Subcutaneous abdominal adipose tissue (tissue), 5 donors: ENCODE measurements around the gene TMEM116.
A peak's percentile ranks its signal among the peaks of the same experiment; 100 is the strongest.
"Not testable (repeated sequence)": the region's sequence is repeated elsewhere in the genome, so short reads cannot be mapped to it uniquely, and the experiment has no call there.

ENCODE experiments used
- H3K27ac ChIP-seq: one replicate; pipeline ENCODE4 v1.7.0; 2013; ENCODE audit warnings: low read depth, mild to moderate bottlenecking, inconsistent platforms, low read length, moderate library complexity
- H3K27me3 ChIP-seq, 5 donors: one replicate each; pipeline ENCODE4 v1.7.0; 2013; ENCODE audit warnings: low read length in 5 of 5, inconsistent platforms in 1 of 5; ENCODE audit not compliant: control insufficient read depth in 5 of 5, insufficient read depth in 4 of 5
- H3K36me3 ChIP-seq, 5 donors: one replicate each; pipeline ENCODE4 v1.7.0; 2013; ENCODE audit warnings: low read length in 5 of 5; ENCODE audit not compliant: control insufficient read depth in 5 of 5, insufficient read depth in 5 of 5
- H3K4me1 ChIP-seq, 5 donors: one replicate each; pipeline ENCODE4 v1.7.0; 2013; ENCODE audit warnings: low read length in 5 of 5, mild to moderate bottlenecking in 3 of 5, moderate library complexity in 1 of 5; ENCODE audit not compliant: control insufficient read depth in 5 of 5, insufficient read depth in 5 of 5
- H3K4me3 ChIP-seq, 5 donors: one replicate each; pipeline ENCODE4 v1.7.0; 2013; ENCODE audit warnings: low read length in 5 of 5, low read depth in 1 of 5
- H3K9ac ChIP-seq, 5 donors: one replicate each; pipeline ENCODE4 v1.7.0; 2013; ENCODE audit warnings: low read length in 5 of 5, mild to moderate bottlenecking in 4 of 5, moderate library complexity in 3 of 5
- H3K9me3 ChIP-seq, 5 donors: one replicate each; pipeline ENCODE4 v1.7.0; 2013; ENCODE audit warnings: low read length in 5 of 5; ENCODE audit not compliant: control insufficient read depth in 5 of 5
- donor health status: healthy.
- donor health status: healthy.
- donor health status: healthy.
- donor health status: healthy.
- donor health status: healthy.

Gene TMEM116

GRCh38 chr12:112010415-112011344 is 2.3 kb downstream of the TMEM116 start:
- Histone ChIP-seq H3K4me3 (no peak overlapping the region), H3K4me1 (peaks cover 3 to 35% (median 28%) of the 10 kb centered on the region in 5 donors), H3K9ac (no peak overlapping the region), H3K27me3 (no peaks in the 10 kb centered on the region), H3K36me3 (no peaks in the 10 kb centered on the region), H3K9me3 (no peaks in the 10 kb centered on the region), H3K27ac (no peak overlapping the region)

GRCh38 chr12:112009596-112009995 is 3.4 kb downstream of the TMEM116 start:
- not testable (repeated sequence) for H3K27ac ChIP-seq, H3K27me3 ChIP-seq, H3K36me3 ChIP-seq, H3K9me3 ChIP-seq, H3K9ac ChIP-seq, H3K4me3 ChIP-seq
- H3K4me1 ChIP-seq = peaks cover 3 to 29% (median 28%) of the 10 kb centered on the region in 5 donors

GRCh38 chr12:112008918-112009317 is 4.0 kb downstream of the TMEM116 start:
- no peaks in the 10 kb centered on the region for H3K9me3 ChIP-seq
- peaks cover 0 to 24% (median 21%) of the 10 kb centered on the region in 5 donors for H3K4me1 ChIP-seq
- no peak overlapping the region for H3K9ac ChIP-seq
- no peaks in the 10 kb centered on the region for H3K36me3 ChIP-seq
- no peak overlapping the region for H3K27ac ChIP-seq
- no peaks in the 10 kb centered on the region for H3K27me3 ChIP-seq
- no peak overlapping the region for H3K4me3 ChIP-seq

- H3K36me3 ChIP-seq = no peaks in the 10 kb centered on the region
- H3K4me1 ChIP-seq = peaks cover 0 to 20% (median 17%) of the 10 kb centered on the region in 5 donors
- no peak overlapping the region for H3K27ac ChIP-seq
- no peak overlapping the region for H3K4me3 ChIP-seq
- H3K9ac ChIP-seq = no peak overlapping the region
- no peaks in the 10 kb centered on the region for H3K9me3 ChIP-seq
- no peaks in the 10 kb centered on the region for H3K27me3 ChIP-seq
Observed at GRCh38 chr12:112007945-112008344, 5.0 kb downstream of the TMEM116 start.

GRCh38 chr12:112005419-112006395 is 7.3 kb downstream of the TMEM116 start:
- no peaks in the 10 kb centered on the region for H3K36me3 ChIP-seq
- peak overlapping the region in 1 of 5 donors; percentile 9 for H3K4me3 ChIP-seq
- H3K27ac ChIP-seq = no peak overlapping the region
- H3K9ac ChIP-seq = no peak overlapping the region
- no peaks in the 10 kb centered on the region for H3K9me3 ChIP-seq
- peaks cover 0 to 4% (median 0%) of the 10 kb centered on the region in 5 donors for H3K4me1 ChIP-seq
- no peaks in the 10 kb centered on the region for H3K27me3 ChIP-seq

GRCh38 chr12:112004041-112004440 is 8.9 kb downstream of the TMEM116 start:
- H3K36me3 ChIP-seq = no peaks in the 10 kb centered on the region
- H3K27me3 ChIP-seq = no peaks in the 10 kb centered on the region
- H3K9ac ChIP-seq = no peak overlapping the region
- peaks cover 0 to 4% (median 0%) of the 10 kb centered on the region in 5 donors for H3K4me1 ChIP-seq
- H3K4me3 ChIP-seq = no peak overlapping the region
- no peaks in the 10 kb centered on the region for H3K9me3 ChIP-seq
- no peak overlapping the region for H3K27ac ChIP-seq

- no peak overlapping the region for H3K4me3 ChIP-seq
- H3K9me3 ChIP-seq = no peaks in the 10 kb centered on the region
- no peaks in the 10 kb centered on the region for H3K27me3 ChIP-seq
- H3K36me3 ChIP-seq = no peaks in the 10 kb centered on the region
- H3K27ac ChIP-seq = no peak overlapping the region
- peaks cover 0 to 19% (median 0%) of the 10 kb centered on the region in 5 donors for H3K4me1 ChIP-seq
- no peak overlapping the region for H3K9ac ChIP-seq
Observed at GRCh38 chr12:112001576-112001975, 11.4 kb downstream of the TMEM116 start.

GRCh38 chr12:112000820-112001219 is 12.1 kb downstream of the TMEM116 start:
- Histone ChIP-seq H3K9me3 (no peaks in the 10 kb centered on the region), H3K36me3 (no peaks in the 10 kb centered on the region), H3K4me1 (peaks cover 0 to 23% (median 0%) of the 10 kb centered on the region in 5 donors), H3K4me3 (no peak overlapping the region), H3K27me3 (no peaks in the 10 kb centered on the region), H3K9ac (no peak overlapping the region), H3K27ac (no peak overlapping the region)

GRCh38 chr12:111999129-111999528 is 13.8 kb downstream of the TMEM116 start:
- H3K36me3 ChIP-seq, H3K9ac ChIP-seq, H3K27me3 ChIP-seq, H3K27ac ChIP-seq, H3K4me3 ChIP-seq, H3K9me3 ChIP-seq: not testable (repeated sequence)
- H3K4me1 ChIP-seq = peaks cover 0 to 21% (median 0%) of the 10 kb centered on the region in 5 donors
